ENCODE measurements around the gene USF2.

The USF2 gene

DNA sequence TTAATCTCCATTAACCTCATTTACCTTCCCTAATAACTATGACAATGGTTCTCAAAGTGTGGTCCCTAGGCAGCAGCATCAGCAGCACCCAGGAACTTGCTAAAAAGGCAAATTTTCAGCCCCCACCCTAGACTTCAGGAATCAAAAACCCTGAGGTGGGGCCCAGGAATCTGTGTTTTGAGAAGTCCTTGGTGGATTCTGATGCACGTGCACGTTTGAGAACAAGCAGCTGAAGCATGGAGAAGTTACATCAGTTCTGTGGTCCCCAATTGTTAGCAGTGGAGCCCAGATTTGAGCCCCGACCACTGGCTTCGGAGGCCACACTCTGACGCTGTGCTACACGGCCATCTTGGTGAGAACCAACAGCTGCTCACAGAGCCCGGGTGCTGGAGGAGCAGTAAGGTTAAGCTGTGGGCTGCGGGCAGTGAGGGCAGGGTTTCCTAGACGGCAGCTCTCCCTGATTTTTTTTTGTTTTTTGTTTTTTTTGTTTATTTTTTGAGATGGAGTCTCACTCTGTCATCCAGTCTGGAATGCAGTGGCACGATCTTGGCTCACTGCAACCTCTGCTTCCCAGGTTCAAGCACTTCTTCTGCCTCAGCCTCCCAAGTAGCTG lies 46.2 kb downstream of the USF2 start:
- Mint-ChIP-seq H3K27ac (no peak overlapping the region), H3K4me3 (no peak overlapping the region), H3K36me3 (ENCODE audit: low read depth) (no peaks in the 10 kb centered on the region), H3K4me1 (ENCODE audit: low read depth) (peaks cover 9% of the 10 kb centered on the region), H3K27me3 (ENCODE audit: low read depth) (no peaks in the 10 kb centered on the region), H3K9me3 (no peaks in the 10 kb centered on the region)
- no peak for DNase-seq (ENCODE audit: low spot score)

DNA sequence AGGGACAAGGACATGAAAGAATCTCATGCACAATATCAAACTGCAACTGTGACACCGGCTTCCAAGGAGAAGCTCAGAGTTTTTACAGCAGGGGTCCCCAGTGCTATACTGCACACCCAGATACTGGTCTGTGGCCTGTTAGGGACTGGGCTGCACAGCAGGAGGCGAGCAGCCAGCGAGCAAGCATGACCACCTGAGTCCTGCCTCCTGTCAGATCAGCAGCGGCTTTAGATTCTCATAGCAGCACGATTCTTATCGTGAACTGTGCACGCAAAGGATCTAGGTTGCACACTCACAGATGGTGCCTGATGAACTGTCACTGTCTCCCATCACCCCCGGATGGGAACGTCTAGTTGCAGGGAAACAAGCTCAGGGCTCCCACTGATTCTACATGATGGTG lies 47.1 kb downstream of the USF2 start:
- no peaks in the 10 kb centered on the region for H3K9me3 Mint-ChIP-seq
- no peak for DNase-seq (ENCODE audit: low spot score)
- H3K36me3 Mint-ChIP-seq (ENCODE audit: low read depth) = no peaks in the 10 kb centered on the region
- no peak overlapping the region for H3K4me3 Mint-ChIP-seq
- H3K27me3 Mint-ChIP-seq (ENCODE audit: low read depth) = no peaks in the 10 kb centered on the region
- H3K4me1 Mint-ChIP-seq (ENCODE audit: low read depth) = peaks cover 7% of the 10 kb centered on the region
- H3K27ac Mint-ChIP-seq = no peak overlapping the region

DNA sequence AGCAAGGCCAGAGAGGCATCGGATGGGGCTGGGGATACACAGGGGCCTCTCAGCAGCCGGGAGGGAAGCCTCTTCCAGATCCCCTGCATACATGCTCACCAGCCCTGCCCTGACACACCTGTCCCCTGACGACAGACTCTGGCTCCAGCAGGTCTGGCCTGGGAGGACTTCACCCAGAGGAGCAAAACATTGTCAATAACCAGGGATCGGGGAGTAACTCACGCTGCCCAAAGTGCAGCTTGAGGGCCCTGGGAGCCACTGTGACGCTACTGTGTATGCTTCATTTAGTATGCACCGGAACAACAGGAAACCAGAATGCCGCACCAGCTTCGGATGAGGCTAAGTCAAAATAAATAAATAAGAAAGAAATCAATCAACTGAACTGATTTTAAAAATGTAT lies 47.8 kb downstream of the USF2 start:
- no peak overlapping the region for H3K4me3 Mint-ChIP-seq
- H3K27ac Mint-ChIP-seq = no peak overlapping the region
- DNase-seq (ENCODE audit: low spot score) = no peak
- peaks cover 7% of the 10 kb centered on the region for H3K4me1 Mint-ChIP-seq (ENCODE audit: low read depth)
- no peaks in the 10 kb centered on the region for H3K9me3 Mint-ChIP-seq
- no peaks in the 10 kb centered on the region for H3K36me3 Mint-ChIP-seq (ENCODE audit: low read depth)
- no peaks in the 10 kb centered on the region for H3K27me3 Mint-ChIP-seq (ENCODE audit: low read depth)

DNA sequence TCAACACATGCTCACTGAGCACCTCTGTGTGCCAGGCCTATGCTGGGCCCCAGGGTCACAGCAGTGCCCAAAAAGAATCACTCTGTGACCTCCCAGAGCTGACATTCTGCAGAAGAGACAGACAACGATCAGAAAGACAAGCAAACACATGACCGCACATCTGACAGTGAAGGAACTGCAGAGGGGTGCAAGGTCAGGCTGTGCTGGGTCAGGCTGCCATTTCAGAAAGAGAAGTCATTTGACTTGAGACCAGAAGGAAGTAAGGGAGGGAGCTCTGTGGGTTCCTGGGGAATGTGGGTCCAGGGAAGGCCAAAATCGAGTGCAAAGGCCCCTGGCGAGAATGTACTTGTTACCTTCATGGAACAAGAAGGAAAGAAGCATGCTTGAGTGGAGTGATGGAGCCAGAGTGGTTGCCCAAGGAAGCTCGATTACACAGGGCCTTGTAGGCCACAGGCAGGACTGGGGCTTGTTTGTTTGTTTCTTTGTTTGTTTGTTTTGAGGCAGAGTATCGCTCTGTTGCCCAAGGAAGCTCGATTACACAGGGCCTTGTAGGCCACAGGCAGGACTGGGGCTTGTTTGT lies 48.8 kb downstream of the USF2 start:
- no peaks in the 10 kb centered on the region for H3K9me3 Mint-ChIP-seq
- H3K27me3 Mint-ChIP-seq (ENCODE audit: low read depth) = no peaks in the 10 kb centered on the region
- H3K27ac Mint-ChIP-seq = no peak overlapping the region
- peaks cover 7% of the 10 kb centered on the region for H3K4me1 Mint-ChIP-seq (ENCODE audit: low read depth)
- H3K36me3 Mint-ChIP-seq (ENCODE audit: low read depth) = no peaks in the 10 kb centered on the region
- DNase-seq (ENCODE audit: low spot score) = no peak
- H3K4me3 Mint-ChIP-seq = no peak overlapping the region

DNA sequence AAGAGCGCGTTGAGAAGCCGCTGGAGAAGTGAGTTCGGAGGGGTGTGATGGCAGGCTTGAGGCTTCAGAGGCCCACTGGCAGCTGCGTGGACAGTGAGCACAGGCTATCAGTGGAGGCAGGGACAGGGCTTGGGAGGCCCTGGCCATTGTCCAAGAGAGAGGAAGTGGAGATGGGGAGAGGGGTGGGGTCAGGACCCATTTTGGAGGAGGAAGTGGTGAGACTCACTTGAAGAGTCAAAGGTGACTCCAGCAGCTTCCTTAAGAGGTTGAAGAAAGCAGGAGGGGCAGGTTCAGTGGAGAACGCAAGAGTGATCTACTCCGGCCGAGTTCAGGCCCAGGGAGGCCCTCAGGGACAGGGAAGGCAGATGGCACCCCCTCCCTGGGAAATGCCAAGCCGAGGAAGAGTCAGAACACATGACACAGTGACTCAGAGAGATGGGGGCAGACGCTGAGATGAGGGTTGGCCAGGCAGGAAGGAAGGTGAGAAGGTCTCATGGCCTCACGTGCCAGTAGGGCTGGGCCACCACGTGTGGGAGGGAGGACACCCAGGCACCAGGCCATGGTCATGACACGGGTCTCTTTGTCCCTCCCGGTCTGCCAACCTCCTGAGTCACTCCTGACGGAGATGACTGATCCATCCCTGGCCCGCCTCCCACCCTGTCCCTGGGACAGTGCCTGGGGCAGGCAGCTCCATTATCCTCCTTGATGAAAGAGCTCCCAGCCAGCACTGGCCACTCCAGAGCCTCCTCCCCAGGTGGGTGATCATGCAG lies 50.1 kb downstream of the USF2 start:
- H3K9me3 Mint-ChIP-seq = no peaks in the 10 kb centered on the region
- DNase-seq (ENCODE audit: low spot score) = peak; percentile 6
- H3K4me3 Mint-ChIP-seq = no peak overlapping the region
- no peaks in the 10 kb centered on the region for H3K27me3 Mint-ChIP-seq (ENCODE audit: low read depth)
- H3K4me1 Mint-ChIP-seq (ENCODE audit: low read depth) = peaks cover 7% of the 10 kb centered on the region
- H3K36me3 Mint-ChIP-seq (ENCODE audit: low read depth) = no peaks in the 10 kb centered on the region
- H3K27ac Mint-ChIP-seq = peak overlapping the region; percentile 67

DNA sequence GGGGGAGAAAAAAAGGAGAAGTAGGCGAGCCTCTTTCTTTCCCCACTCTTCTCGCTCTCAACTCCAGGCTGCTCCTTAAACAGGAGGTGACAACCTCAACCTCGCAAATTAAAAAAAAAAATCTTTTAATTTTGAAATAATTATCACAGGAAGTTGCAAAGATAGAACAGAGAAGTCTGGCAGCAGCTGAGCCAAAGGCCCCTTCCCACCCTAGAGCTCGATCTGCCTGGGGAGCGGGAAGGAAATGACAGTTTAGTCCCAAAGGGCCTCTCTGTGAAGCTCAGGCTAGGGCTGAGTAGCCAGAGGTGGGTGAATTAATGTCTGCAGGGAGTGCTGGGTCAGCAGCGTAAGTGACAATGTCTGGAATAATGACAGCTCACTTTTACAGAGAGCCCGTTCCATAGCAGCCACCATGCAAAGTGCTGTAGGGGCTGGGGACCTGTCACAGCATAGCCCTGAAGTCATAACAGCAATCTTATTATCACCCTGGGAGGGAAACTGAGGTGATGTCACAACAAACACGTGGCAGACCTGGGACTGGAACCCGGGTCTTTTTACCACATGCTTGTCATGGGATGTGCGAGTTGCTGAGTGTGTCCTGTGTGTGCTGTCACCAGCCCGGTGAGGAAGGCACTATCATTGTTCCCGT lies 51.4 kb downstream of the USF2 start:
- H3K27ac Mint-ChIP-seq = no peak overlapping the region
- no peak for DNase-seq (ENCODE audit: low spot score)
- no peaks in the 10 kb centered on the region for H3K36me3 Mint-ChIP-seq (ENCODE audit: low read depth)
- no peaks in the 10 kb centered on the region for H3K9me3 Mint-ChIP-seq
- H3K4me1 Mint-ChIP-seq (ENCODE audit: low read depth) = peaks cover 7% of the 10 kb centered on the region
- no peaks in the 10 kb centered on the region for H3K27me3 Mint-ChIP-seq (ENCODE audit: low read depth)
- no peak overlapping the region for H3K4me3 Mint-ChIP-seq

DNA sequence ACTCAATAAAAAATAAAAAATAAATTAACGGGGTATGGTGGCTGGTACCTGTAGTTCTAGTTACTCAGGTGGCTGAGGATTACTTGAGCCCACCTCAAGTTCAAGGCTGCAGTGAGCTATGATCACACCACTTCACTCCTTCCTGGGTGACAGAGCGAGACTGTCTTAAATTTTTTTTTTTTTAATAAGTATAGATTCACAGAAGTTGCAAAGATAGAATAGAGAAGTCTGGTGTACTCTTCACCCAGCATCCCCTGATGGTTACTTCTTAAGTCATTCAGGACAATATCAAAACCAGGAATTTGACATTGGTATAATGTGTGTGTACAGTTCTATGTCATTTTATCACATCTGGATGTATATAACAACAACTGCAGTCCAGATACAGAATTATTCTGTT lies 52.5 kb downstream of the USF2 start:
- H3K9me3 Mint-ChIP-seq = no peaks in the 10 kb centered on the region
- H3K36me3 Mint-ChIP-seq (ENCODE audit: low read depth) = no peaks in the 10 kb centered on the region
- peaks cover 4% of the 10 kb centered on the region for H3K27me3 Mint-ChIP-seq (ENCODE audit: low read depth)
- peaks cover 7% of the 10 kb centered on the region for H3K4me1 Mint-ChIP-seq (ENCODE audit: low read depth)
- no peak overlapping the region for H3K27ac Mint-ChIP-seq
- no peak for DNase-seq (ENCODE audit: low spot score)
- no peak overlapping the region for H3K4me3 Mint-ChIP-seq

DNA sequence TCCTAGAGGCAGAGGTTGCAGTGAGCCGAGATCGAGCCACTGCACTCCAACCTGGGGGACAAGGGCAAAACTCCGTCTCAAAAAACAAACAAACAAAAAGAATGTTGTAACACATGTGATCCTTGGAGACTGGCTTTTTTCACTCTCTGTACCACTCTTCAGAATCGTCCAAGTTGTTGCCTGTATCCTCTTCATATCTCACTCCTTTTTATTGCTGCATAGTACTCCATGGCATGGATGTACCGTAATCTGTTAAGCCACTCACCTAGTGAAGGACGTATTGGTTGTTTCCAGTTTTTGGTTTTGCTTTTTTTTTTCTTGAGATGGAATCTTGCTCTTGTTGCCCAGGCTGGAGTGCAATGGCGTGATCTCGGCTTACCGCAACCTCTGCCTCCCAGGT lies 53.3 kb downstream of the USF2 start:
- Mint-ChIP-seq H3K27ac (no peak overlapping the region), H3K36me3 (ENCODE audit: low read depth) (no peaks in the 10 kb centered on the region), H3K9me3 (no peaks in the 10 kb centered on the region), H3K4me1 (ENCODE audit: low read depth) (peaks cover 7% of the 10 kb centered on the region), H3K27me3 (ENCODE audit: low read depth) (peaks cover 4% of the 10 kb centered on the region), H3K4me3 (no peak overlapping the region)
- no peak for DNase-seq (ENCODE audit: low spot score)

DNA sequence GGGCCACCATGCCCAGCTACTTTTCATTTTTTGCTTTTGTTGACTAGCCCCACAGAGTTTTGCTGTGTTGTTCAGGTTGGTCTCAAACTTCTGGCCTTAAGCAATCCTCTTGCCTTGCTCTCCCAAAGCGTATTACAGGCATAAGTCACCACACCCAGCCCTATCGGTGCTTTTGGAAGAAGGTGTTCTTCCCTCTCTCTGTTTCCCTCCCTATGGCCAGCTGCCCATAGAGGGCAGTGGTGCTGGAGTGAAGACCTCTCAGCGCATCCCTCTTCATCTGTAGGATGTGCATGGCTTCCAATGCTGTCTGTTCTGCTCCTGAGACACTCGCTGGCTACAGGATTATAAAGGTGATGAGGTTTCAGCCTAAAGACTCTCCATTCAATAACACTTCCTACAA lies 58.9 kb downstream of the USF2 start:
- Mint-ChIP-seq H3K27me3 (ENCODE audit: low read depth) (peaks cover 4% of the 10 kb centered on the region), H3K4me1 (ENCODE audit: low read depth) (peaks cover 7% of the 10 kb centered on the region), H3K9me3 (no peaks in the 10 kb centered on the region), H3K36me3 (ENCODE audit: low read depth) (no peaks in the 10 kb centered on the region), H3K4me3 (no peak overlapping the region), H3K27ac (no peak overlapping the region)
- no peak for DNase-seq (ENCODE audit: low spot score)

DNA sequence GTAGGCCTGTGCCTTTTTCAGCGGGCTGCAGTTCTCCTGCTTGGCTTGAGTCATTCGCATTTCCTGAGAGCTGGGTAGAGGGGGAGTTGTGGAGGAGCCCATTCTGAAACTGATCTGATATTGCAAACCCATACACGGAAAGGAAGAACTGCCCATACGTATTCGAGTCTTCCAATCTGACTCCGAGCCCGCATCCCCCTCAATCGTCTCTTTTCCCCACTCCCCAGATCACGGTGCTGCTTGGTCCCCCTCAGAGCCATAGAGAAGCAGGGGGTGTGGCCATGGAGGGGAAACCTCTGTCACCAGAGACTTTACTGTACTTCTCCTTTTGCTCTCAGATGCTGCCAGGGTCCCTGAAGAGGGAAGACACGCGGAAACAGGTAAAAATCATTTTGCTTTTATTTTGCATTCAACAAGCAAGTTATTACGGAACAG lies 60.1 kb downstream of the USF2 start, which contains the start of gene CD22:
Gene CD22, plus strand, starts transcription at position 337 of the 435 bp plus-strand sequence. CDS start 2,854 bp downstream, outside the sequence.
- no peak for DNase-seq (ENCODE audit: low spot score)
- no peaks in the 10 kb centered on the region for H3K36me3 Mint-ChIP-seq (ENCODE audit: low read depth)
- H3K4me3 Mint-ChIP-seq = no peak within 1 kb of the TSS
- H3K4me1 Mint-ChIP-seq (ENCODE audit: low read depth) = peaks cover 18% of the 10 kb centered on the region
- H3K9me3 Mint-ChIP-seq = no peaks in the 10 kb centered on the region
- H3K27ac Mint-ChIP-seq = no peak within 1 kb of the TSS
- H3K27me3 Mint-ChIP-seq (ENCODE audit: low read depth) = peaks cover 4% of the 10 kb centered on the region

DNA sequence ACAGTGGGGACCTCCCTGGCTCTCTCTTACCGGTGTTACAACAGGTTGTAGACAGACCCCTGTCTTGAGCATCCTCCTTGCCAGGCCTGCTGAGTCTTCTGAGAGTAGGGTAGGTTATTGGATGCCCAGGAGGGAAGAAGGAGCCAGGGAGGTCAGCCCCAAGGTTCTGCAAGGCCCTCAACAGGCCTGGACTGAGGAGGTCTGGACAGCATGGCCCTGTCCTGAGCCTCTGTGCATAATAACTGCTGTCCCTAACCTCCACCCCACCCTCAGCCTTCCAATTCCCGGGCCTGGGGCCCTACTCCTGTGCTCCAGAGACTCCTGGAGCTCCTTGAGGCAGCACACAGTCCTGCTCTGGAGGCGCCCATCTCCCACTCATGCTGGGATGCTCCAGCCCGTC lies 60.6 kb downstream of the USF2 start:
- Mint-ChIP-seq H3K9me3 (no peaks in the 10 kb centered on the region), H3K4me1 (ENCODE audit: low read depth) (peaks cover 21% of the 10 kb centered on the region)

More for the DNA sequence above, 60.6 kb downstream of the USF2 start:
- no peak for DNase-seq (ENCODE audit: low spot score)
- H3K4me3 Mint-ChIP-seq = no peak overlapping the region
- H3K27me3 Mint-ChIP-seq (ENCODE audit: low read depth) = peaks cover 4% of the 10 kb centered on the region
- H3K36me3 Mint-ChIP-seq (ENCODE audit: low read depth) = no peaks in the 10 kb centered on the region
- no peak overlapping the region for H3K27ac Mint-ChIP-seq
